B cell (primary cell): Measurements from ENCODE around the gene TSPOAP1. TPM values are rescaled to one million over a fixed set of nuclear protein-coding genes. Genes with fewer than 3 reads are reported as not detected.

Source experiments
- ATAC-seq: fragments of 200-7000 bp; cut with Tn5 transposase; one replicate; pipeline ENCODE4 v1.10.0; 2021; ENCODE audit warnings: low read depth, mild to moderate bottlenecking, moderate number of reproducible peaks, moderate library complexity
- CTCF ChIA-PET: fragments of 350-600 bp; sonication (Branson Sonifier 250); formaldehyde crosslinking; loops from one replicate; lab custom pipeline; 2021; ENCODE audit warnings: antibody characterized with exemption, inconsistent platforms; lab: Charles Lee
- POLR2A ChIA-PET: fragments of 350-600 bp; sonication (Branson Sonifier 250); formaldehyde crosslinking; loops from one replicate; lab custom pipeline; 2021; ENCODE audit warnings: antibody characterized with exemption; lab: Charles Lee
- DNase-seq: peaks from one replicate; pipeline ENCODE4 v3.0.0; 2013
- H2AFZ ChIP-seq: 2 replicates; pipeline ENCODE4 v1.6.1; 2012; ENCODE audit warnings: mild to moderate bottlenecking, low read depth, low read length; ENCODE audit not compliant: insufficient read depth, poor library complexity, severe bottlenecking
- H3K27ac ChIP-seq, 2 donors: 1 replicate in 1 of 2; 2 replicates in 1 of 2; pipeline ENCODE4 v1.5.1; 2012 to 2013; ENCODE audit warnings: low read length in 2 of 2, mild to moderate bottlenecking in 2 of 2, moderate library complexity in 1 of 2
- H3K27me3 ChIP-seq, 4 experiments: fragments of 200-600 bp in 1 of 4; sonication (generic) in 1 of 4; replicated peaks in 1 of 4; 1 replicate in 2 of 4; 2 replicates in 2 of 4; pipeline versions ENCODE4 v1.6.1 to v1.7.0; 2013 to 2016; ENCODE audit warnings: low read length in 3 of 4, mild to moderate bottlenecking in 2 of 4, mixed read lengths in 1 of 4, moderate library complexity in 1 of 4; ENCODE audit not compliant: insufficient read depth in 4 of 4, control insufficient read depth in 3 of 4; ENCODE audit errors: control extremely low read depth in 1 of 4
- H3K36me3 ChIP-seq, 2 experiments: replicated peaks in 1 of 2; 1 replicate in 1 of 2; 2 replicates in 1 of 2; pipeline versions ENCODE4 v1.6.1 to v1.7.1; 2013; ENCODE audit warnings: low read length in 1 of 2; ENCODE audit not compliant: insufficient read depth in 2 of 2, control insufficient read depth in 1 of 2; ENCODE audit errors: control extremely low read depth in 1 of 2, extremely low read depth in 1 of 2
- H3K4me1 ChIP-seq, 2 donors: fragments of 200-600 bp in 1 of 2; sonication (generic) in 1 of 2; 1 replicate in 1 of 2; 2 replicates in 1 of 2; pipeline versions ENCODE4 v1.5.1 to v1.6.1; 2013 to 2017; ENCODE audit warnings: low read length in 2 of 2; ENCODE audit not compliant: control insufficient read depth in 2 of 2, insufficient read depth in 2 of 2
- H3K4me2 ChIP-seq: replicated peaks from 2 replicates; pipeline ENCODE3; 2012; ENCODE audit warnings: mild to moderate bottlenecking, low read depth, low read length; ENCODE audit not compliant: poor library complexity, severe bottlenecking
- H3K4me3 ChIP-seq, 5 experiments: fragments of 200-600 bp in 1 of 5; sonication (generic) in 1 of 5; 1 replicate in 3 of 5; 2 replicates in 2 of 5; pipeline versions ENCODE4 v1.5.1 to v1.7.0; 2011 to 2016; ENCODE audit warnings: low read length in 4 of 5, mild to moderate bottlenecking in 4 of 5, low read depth in 2 of 5, control low read depth in 1 of 5, moderate library complexity in 1 of 5; ENCODE audit not compliant: insufficient read depth in 1 of 5; ENCODE audit errors: control extremely low read depth in 1 of 5, extremely low read depth in 1 of 5
- H3K79me2 ChIP-seq: fragments of 200-600 bp; sonication (generic); one replicate; pipeline ENCODE4 v1.6.0; 2016; ENCODE audit warnings: low read length; ENCODE audit not compliant: control insufficient read depth, insufficient read depth
- H3K9ac ChIP-seq: fragments of 200-600 bp; sonication (generic); 2 replicates; pipeline ENCODE4 v1.6.1; 2017; ENCODE audit warnings: mild to moderate bottlenecking, low read length, moderate library complexity
- H3K9me3 ChIP-seq, 3 donors: one replicate each; pipeline versions ENCODE4 v1.6.1 to v1.7.1; 2013; ENCODE audit warnings: low read length in 2 of 3; ENCODE audit not compliant: control insufficient read depth in 2 of 3, insufficient read depth in 1 of 3; ENCODE audit errors: control extremely low read depth in 1 of 3
- H4K20me1 ChIP-seq: 2 replicates; pipeline ENCODE4 v1.6.0; 2012; ENCODE audit warnings: mild to moderate bottlenecking, low read length; ENCODE audit not compliant: insufficient read depth, control insufficient read depth, poor library complexity, severe bottlenecking
- H3K27ac Mint-ChIP-seq: one replicate; pipeline ENCODE4 v1.8.0; 2021; ENCODE audit warnings: mixed read lengths
- H3K27me3 Mint-ChIP-seq: one replicate; pipeline ENCODE4 v1.8.0; 2021; ENCODE audit warnings: mixed read lengths
- H3K4me1 Mint-ChIP-seq: one replicate; pipeline ENCODE4 v1.8.0; 2021; ENCODE audit warnings: mixed read lengths
- H3K4me3 Mint-ChIP-seq: one replicate; pipeline ENCODE4 v1.8.0; 2021; ENCODE audit warnings: mixed read lengths
- H3K9me3 Mint-ChIP-seq: one replicate; pipeline ENCODE4 v1.8.0; 2022; ENCODE audit warnings: mixed read lengths; ENCODE audit not compliant: insufficient read depth
- CTCF ChIP-seq: fragments of 200-600 bp; IDR thresholded peaks from one replicate; pipeline ENCODE4 v1.8.0; 2022; ENCODE audit warnings: antibody characterized with exemption, mild to moderate bottlenecking
- EZH2 ChIP-seq: IDR thresholded peaks from 2 replicates; pipeline ENCODE4 v1.6.1; 2012; ENCODE audit warnings: borderline replicate concordance, low read depth, mild to moderate bottlenecking, moderate library complexity, low read length; ENCODE audit not compliant: insufficient read depth, poor library complexity, severe bottlenecking
- WGBS: methylation state at CpG from one replicate; pipeline ENCODE4 v1.1.5; 2013; ENCODE audit warnings: missing lambda C conversion rate; ENCODE audit not compliant: insufficient coverage; 5-methylcytosine and 5-hydroxymethylcytosine counted together
- intact Hi-C: fragments of 100-400 bp; cut with micrococcal nuclease; formaldehyde crosslinking; loops from one replicate; pipeline ENCODE4 v1.10.0; 2022
- polyA plus RNA-seq: library from polyadenylated mRNA; depleted of rRNA; stranded (reverse); fragments of >200 nt; gene quantifications from 2 replicates; pipeline ENCODE4 v1.2.3, GENCODE V29; 2012
- total RNA-seq, 2 donors: library from RNA; stranded (reverse); fragments of 120-200 nt in 1 of 2; gene quantifications; 1 replicate in 1 of 2; 2 replicates in 1 of 2; pipeline versions ENCODE4 v1.2.3 to v1.2.4, GENCODE V29; 2013 to 2022

TSPOAP1 gene
- total and polyA plus RNA-seq, 2 donors (not counting 1 experiment from before 2014, with no cell fraction given) = 10.8 to 30.7 TPM

DNA sequence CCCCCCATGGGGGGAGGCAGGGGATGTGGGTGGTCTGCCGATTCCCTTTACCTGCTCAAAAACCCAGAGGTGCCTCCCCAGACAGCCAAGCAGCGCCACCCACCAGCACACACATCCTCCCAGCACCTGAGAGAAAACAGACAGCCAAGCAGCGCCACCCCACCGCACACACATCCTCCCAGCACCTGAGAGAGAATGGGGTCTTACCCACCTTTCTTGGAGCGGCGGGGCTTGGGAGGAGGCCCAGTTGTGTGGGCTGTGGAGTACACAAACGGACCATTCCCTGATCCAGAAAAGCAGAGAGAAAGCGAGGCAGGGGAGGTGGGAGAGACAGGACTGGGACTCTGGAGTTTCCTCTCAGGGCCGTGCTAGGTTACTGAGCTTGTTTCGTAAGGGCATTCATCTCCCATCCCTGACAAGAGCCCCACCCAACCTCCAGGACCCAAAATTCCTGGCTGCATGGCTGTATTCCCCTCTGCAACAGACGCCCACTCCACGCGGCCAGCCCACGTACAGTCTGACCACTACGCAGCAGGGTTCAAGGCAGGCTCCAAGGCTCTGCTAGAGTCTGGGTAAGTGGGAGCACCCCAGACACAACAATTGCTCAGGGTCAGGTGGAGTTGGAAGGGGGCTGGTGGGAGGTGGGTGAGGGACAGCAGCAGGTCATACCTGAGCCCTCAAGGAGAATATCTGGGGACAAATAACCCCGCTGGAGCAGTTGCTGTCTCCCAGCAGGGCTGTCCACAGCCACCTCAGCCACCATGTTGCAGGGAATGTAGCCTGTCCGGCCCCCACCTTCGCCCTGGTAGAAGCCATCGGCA lies 22.3 kb downstream of the TSPOAP1 start:
- H3K4me2 ChIP-seq = no peak overlapping the region
- H3K27ac Mint-ChIP-seq = no peak overlapping the region
- H3K9ac ChIP-seq = no peak overlapping the region
- no peak overlapping the region for H3K4me3 ChIP-seq
- no peak for ATAC-seq
- no peak overlapping the region for H2AFZ ChIP-seq
- intact Hi-C loops = no loop called here
- no peaks in the 10 kb centered on the region for H3K79me2 ChIP-seq
- no peaks in the 10 kb centered on the region for H3K9me3 Mint-ChIP-seq
- H4K20me1 ChIP-seq = no peaks in the 10 kb centered on the region
- 98% methylated on average over 13 of the region's 19 CpGs for WGBS
- POLR2A ChIA-PET = no interaction called here
- no peak overlapping the region for H3K27ac ChIP-seq
- H3K4me1 Mint-ChIP-seq = peaks cover 11% of the 10 kb centered on the region
- peaks cover 3 to 14% of the 10 kb centered on the region in 2 donors for H3K4me1 ChIP-seq
- no peaks in the 10 kb centered on the region for H3K27me3 ChIP-seq
- CTCF ChIA-PET = interaction anchor here (0.7 to 4.8 kb wide), 4 partner anchors 9 to 154 kb away, joined by 3 to 59 read pairs (median 6); partner anchors contain the start of gene RNF43
- no peak for DNase-seq
- no peak for TF ChIP-seq CTCF
- no peak for TF ChIP-seq EZH2
- H3K4me3 Mint-ChIP-seq = no peak overlapping the region
- H3K36me3 ChIP-seq = no peaks in the 10 kb centered on the region
- no peaks in the 10 kb centered on the region for H3K27me3 Mint-ChIP-seq
- no peaks in the 10 kb centered on the region for H3K9me3 ChIP-seq

- H3K27ac ChIP-seq = no peak overlapping the region
- no peaks in the 10 kb centered on the region for H4K20me1 ChIP-seq
- Mint-ChIP-seq H3K27ac (no peak overlapping the region), H3K4me3 (no peak overlapping the region), H3K27me3 (no peaks in the 10 kb centered on the region), H3K9me3 (no peaks in the 10 kb centered on the region), H3K4me1 (peaks cover 11% of the 10 kb centered on the region)
- H3K79me2 ChIP-seq = no peaks in the 10 kb centered on the region
- H3K9ac ChIP-seq = no peak overlapping the region
- no peak for DNase-seq
- ChIA-PET POLR2A (no interaction called here), CTCF (interaction anchor here (0.7 to 4.8 kb wide), 6 partner anchors 10 to 154 kb away, joined by 3 to 59 read pairs (median 10); partner anchors contain the start of gene RNF43)
- WGBS = 86% methylated on average over 4 of the region's 8 CpGs
- no peaks in the 10 kb centered on the region for H3K36me3 ChIP-seq
- H3K4me3 ChIP-seq = no peak overlapping the region
- peaks cover 3 to 14% of the 10 kb centered on the region in 2 donors for H3K4me1 ChIP-seq
- TF ChIP-seq EZH2 (no peak), CTCF (no peak)
- ATAC-seq = no peak
- no peak overlapping the region for H3K4me2 ChIP-seq
- intact Hi-C loops = no loop called here
- no peak overlapping the region for H2AFZ ChIP-seq
- no peaks in the 10 kb centered on the region for H3K27me3 ChIP-seq
- no peaks in the 10 kb centered on the region for H3K9me3 ChIP-seq
Observed at GRCh38 chr17:58305626-58306025, 23.0 kb downstream of the TSPOAP1 start.
